ENCODE results near the gene OSBPL2. TPM values are rescaled to one million over a fixed set of nuclear protein-coding genes. Genes with fewer than 3 reads are reported as not detected.

OSBPL2 gene
- total and polyA plus RNA-seq, 9 of the 15 experiments (the other 6 are each of a cell fraction or from before 2014, with no cell fraction given): 2.5 to 25.6 (median 14.1) TPM

GRCh38 chr20:62309198-62309944 lies 71.0 kb downstream of the OSBPL2 start (continued):
- TF ChIP-seq REST (IDR thresholded peaks at IDR 0.05; ENCODE audit: borderline replicate concordance) (no peak), REST (CRISPR knock-in tag; IDR thresholded peaks at IDR 0.05; ENCODE audit: low read depth) (no peak), THRB (CRISPR knock-in tag; conservative IDR thresholded peaks at IDR 0.05) (0 out of 2 replicates have a peak, but pooled peaks have one; percentile 17), FOXJ3 (CRISPR knock-in tag; IDR thresholded peaks at IDR 0.05) (no peak), ETV6 (IDR thresholded peaks at IDR 0.05; ENCODE audit: borderline replicate concordance in 1 of 2, low read depth in 2 of 2, low read length in 1 of 2) (no peak), ETV6 (CRISPR knock-in tag; IDR thresholded peaks at IDR 0.05; ENCODE audit: borderline replicate concordance) (no peak), ZNF408 (CRISPR knock-in tag; IDR thresholded peaks at IDR 0.05; ENCODE audit: low read depth) (no peak), CCAR2 (IDR thresholded peaks at IDR 0.05; ENCODE audit: low read depth, low read length) (no peak), GTF2A2 (tag; IDR thresholded peaks at IDR 0.05) (no peak), ZNF395 (CRISPR knock-in tag; IDR thresholded peaks at IDR 0.05) (no peak), ZNF133 (CRISPR knock-in tag; IDR thresholded peaks at IDR 0.05) (no peak), NBN (IDR thresholded peaks at IDR 0.05; ENCODE audit: low read depth) (no peak)

All from K562 (cell line).